ENCODE measurements around the gene IRX6. TPM values are rescaled to one million over a fixed set of nuclear protein-coding genes. Genes with fewer than 3 reads are reported as not detected.

IRX6 gene
- total and polyA plus RNA-seq, 2 donors (not counting 1 experiment from before 2014, with no cell fraction given): not detected

DNA sequence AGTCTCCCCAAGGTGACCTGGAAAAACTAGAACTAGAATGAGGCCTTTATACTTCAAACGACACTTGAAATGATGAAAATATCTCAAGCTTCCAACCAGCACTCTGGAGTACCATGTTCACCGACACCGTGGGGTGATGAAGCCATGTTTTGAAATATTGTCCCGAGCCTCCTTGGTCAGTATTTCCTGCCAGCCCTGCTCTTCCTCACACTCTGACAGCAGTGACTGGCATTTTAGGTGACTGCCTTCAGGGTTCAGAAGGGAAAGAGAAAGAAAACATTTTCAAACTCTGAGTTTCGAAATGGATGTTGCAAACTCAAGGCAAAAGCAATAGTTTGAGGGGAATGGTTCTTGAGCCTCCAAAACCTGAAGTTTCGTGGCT is 39.3 kb upstream of the IRX6 start:
- DNase-seq (ENCODE audit: low read depth in 2 of 2): no peak
- H3K27ac ChIP-seq (ENCODE audit: insufficient read depth, low read length): no peak overlapping the region
- no peaks in the 10 kb centered on the region for H3K9me3 ChIP-seq (ENCODE audit: control insufficient read depth, insufficient read depth, low read depth, low read length)
- no peaks in the 10 kb centered on the region for H3K4me1 ChIP-seq (ENCODE audit: control insufficient read depth, extremely low read depth, insufficient read depth, low read length)
- H3K4me3 ChIP-seq (replicated peaks in 1 of 4; ENCODE audit: control extremely low read depth in 1 of 4, insufficient read depth in 1 of 4, low read depth in 3 of 4, low read length in 4 of 4): no peak overlapping the region
- H3K9ac ChIP-seq (ENCODE audit: insufficient read depth, low read length): no peak overlapping the region
- no peaks in the 10 kb centered on the region for H4K20me1 ChIP-seq (ENCODE audit: control insufficient read depth, extremely low read depth, insufficient read depth, low read length)
- no peak overlapping the region for H3K4me2 ChIP-seq (ENCODE audit: extremely low read depth, insufficient read depth, low read length)
- no peaks in the 10 kb centered on the region for H3K79me2 ChIP-seq (ENCODE audit: control insufficient read depth, insufficient read depth, low read length)
- H2AFZ ChIP-seq (ENCODE audit: low read length): no peak overlapping the region
- H3K27me3 ChIP-seq (ENCODE audit: control insufficient read depth, insufficient read depth, low read length): no peaks in the 10 kb centered on the region
- TF ChIP-seq EZH2 (IDR thresholded peaks at IDR 0.05; ENCODE audit: low read length, missing control alignments): no peak
- TF ChIP-seq, protein P1, sequence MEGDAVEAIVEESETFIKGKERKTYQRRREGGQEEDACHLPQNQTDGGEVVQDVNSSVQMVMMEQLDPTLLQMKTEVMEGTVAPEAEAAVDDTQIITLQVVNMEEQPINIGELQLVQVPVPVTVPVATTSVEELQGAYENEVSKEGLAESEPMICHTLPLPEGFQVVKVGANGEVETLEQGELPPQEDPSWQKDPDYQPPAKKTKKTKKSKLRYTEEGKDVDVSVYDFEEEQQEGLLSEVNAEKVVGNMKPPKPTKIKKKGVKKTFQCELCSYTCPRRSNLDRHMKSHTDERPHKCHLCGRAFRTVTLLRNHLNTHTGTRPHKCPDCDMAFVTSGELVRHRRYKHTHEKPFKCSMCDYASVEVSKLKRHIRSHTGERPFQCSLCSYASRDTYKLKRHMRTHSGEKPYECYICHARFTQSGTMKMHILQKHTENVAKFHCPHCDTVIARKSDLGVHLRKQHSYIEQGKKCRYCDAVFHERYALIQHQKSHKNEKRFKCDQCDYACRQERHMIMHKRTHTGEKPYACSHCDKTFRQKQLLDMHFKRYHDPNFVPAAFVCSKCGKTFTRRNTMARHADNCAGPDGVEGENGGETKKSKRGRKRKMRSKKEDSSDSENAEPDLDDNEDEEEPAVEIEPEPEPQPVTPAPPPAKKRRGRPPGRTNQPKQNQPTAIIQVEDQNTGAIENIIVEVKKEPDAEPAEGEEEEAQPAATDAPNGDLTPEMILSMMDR (conservative IDR thresholded peaks at IDR 0.05 in 1 of 2, IDR thresholded peaks at IDR 0.05 in 1 of 2; ENCODE audit: low read depth in 1 of 2, low read length in 2 of 2): no peak
- no peaks in the 10 kb centered on the region for H3K36me3 ChIP-seq (ENCODE audit: control insufficient read depth, insufficient read depth, low read length)

DNA sequence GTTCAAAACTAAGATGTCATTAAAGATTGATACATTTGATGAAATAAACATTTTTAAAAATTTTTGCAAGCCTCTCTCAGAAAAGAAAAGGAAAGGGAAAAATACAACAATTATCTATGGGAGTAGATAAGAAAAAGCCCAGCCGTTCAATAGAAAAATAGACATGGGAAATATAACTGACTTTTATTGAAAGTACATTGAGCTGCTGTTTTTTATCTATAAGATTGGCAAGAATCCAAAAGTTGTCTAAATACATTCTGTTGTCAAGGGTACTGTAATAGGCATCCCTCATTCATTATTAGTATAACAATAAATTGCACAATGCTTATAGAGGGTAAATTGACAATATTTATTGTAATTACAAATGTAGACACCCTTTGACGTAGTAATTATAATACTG is 38.4 kb upstream of the IRX6 start:
- H3K9ac ChIP-seq (ENCODE audit: insufficient read depth, low read length): no peak overlapping the region
- H3K9me3 ChIP-seq (ENCODE audit: control insufficient read depth, insufficient read depth, low read depth, low read length): no peaks in the 10 kb centered on the region
- H2AFZ ChIP-seq (ENCODE audit: low read length): no peak overlapping the region
- TF ChIP-seq, protein P1 (conservative IDR thresholded peaks at IDR 0.05 in 1 of 2, IDR thresholded peaks at IDR 0.05 in 1 of 2; ENCODE audit: low read depth in 1 of 2, low read length in 2 of 2): no peak
- no peak for TF ChIP-seq EZH2 (IDR thresholded peaks at IDR 0.05; ENCODE audit: low read length, missing control alignments)
- no peak overlapping the region for H3K4me2 ChIP-seq (ENCODE audit: extremely low read depth, insufficient read depth, low read length)
- H3K4me1 ChIP-seq (ENCODE audit: control insufficient read depth, extremely low read depth, insufficient read depth, low read length): no peaks in the 10 kb centered on the region
- H3K27ac ChIP-seq (ENCODE audit: insufficient read depth, low read length): no peak overlapping the region
- no peak overlapping the region for H3K4me3 ChIP-seq (replicated peaks in 1 of 4; ENCODE audit: control extremely low read depth in 1 of 4, insufficient read depth in 1 of 4, low read depth in 3 of 4, low read length in 4 of 4)
- no peaks in the 10 kb centered on the region for H4K20me1 ChIP-seq (ENCODE audit: control insufficient read depth, extremely low read depth, insufficient read depth, low read length)
- H3K27me3 ChIP-seq (ENCODE audit: control insufficient read depth, insufficient read depth, low read length): no peaks in the 10 kb centered on the region
- H3K36me3 ChIP-seq (ENCODE audit: control insufficient read depth, insufficient read depth, low read length): no peaks in the 10 kb centered on the region
- DNase-seq (ENCODE audit: low read depth in 2 of 2): no peak
- no peaks in the 10 kb centered on the region for H3K79me2 ChIP-seq (ENCODE audit: control insufficient read depth, insufficient read depth, low read length)

DNA sequence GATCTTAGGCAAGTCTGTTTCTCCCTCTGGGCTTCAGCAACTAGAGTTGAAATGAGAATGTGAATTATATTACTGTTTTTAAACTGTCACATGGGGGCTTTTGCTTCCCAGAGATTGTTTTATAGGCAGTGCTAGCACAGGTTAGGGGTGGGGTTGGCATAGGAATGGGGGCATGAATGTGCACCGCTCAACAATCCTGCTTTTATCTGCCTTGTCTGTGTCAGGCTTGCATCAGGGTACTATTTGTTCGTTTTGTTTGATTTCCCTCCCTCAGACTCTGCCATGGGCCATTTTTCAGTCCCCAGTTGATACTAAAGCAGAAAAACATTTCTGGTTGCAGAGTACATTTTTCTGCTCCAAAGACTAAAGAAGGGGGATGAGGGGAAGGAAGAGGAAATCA is 34.6 kb upstream of the IRX6 start:
- Histone ChIP-seq H2AFZ (ENCODE audit: low read length) (no peak overlapping the region), H3K4me1 (ENCODE audit: control insufficient read depth, extremely low read depth, insufficient read depth, low read length) (no peaks in the 10 kb centered on the region), H3K27me3 (ENCODE audit: control insufficient read depth, insufficient read depth, low read length) (no peaks in the 10 kb centered on the region), H4K20me1 (ENCODE audit: control insufficient read depth, extremely low read depth, insufficient read depth, low read length) (no peaks in the 10 kb centered on the region), H3K4me3 (replicated peaks in 1 of 4; ENCODE audit: control extremely low read depth in 1 of 4, insufficient read depth in 1 of 4, low read depth in 3 of 4, low read length in 4 of 4) (no peak overlapping the region), H3K79me2 (ENCODE audit: control insufficient read depth, insufficient read depth, low read length) (no peaks in the 10 kb centered on the region), H3K27ac (ENCODE audit: insufficient read depth, low read length) (no peak overlapping the region), H3K9me3 (ENCODE audit: control insufficient read depth, insufficient read depth, low read depth, low read length) (no peaks in the 10 kb centered on the region), H3K36me3 (ENCODE audit: control insufficient read depth, insufficient read depth, low read length) (no peaks in the 10 kb centered on the region), H3K9ac (ENCODE audit: insufficient read depth, low read length) (no peak overlapping the region), H3K4me2 (ENCODE audit: extremely low read depth, insufficient read depth, low read length) (no peak overlapping the region)
- TF ChIP-seq EZH2 (IDR thresholded peaks at IDR 0.05; ENCODE audit: low read length, missing control alignments): no peak
- TF ChIP-seq, protein P1 (conservative IDR thresholded peaks at IDR 0.05 in 1 of 2, IDR thresholded peaks at IDR 0.05 in 1 of 2; ENCODE audit: low read depth in 1 of 2, low read length in 2 of 2): no peak
- DNase-seq (ENCODE audit: low read depth in 2 of 2): no peak
